HL-60 (cell line): ENCODE data around the gene RBFOX1.

Source experiments
- DNase-seq, 2 experiments: peaks; one replicate each; pipeline ENCODE4 v3.0.0-alpha.2; 2010 to 2020; ENCODE audit warnings: low read depth in 1 of 2, low spot score in 1 of 2
- H3K27ac ChIP-seq: fragments of 250-450 bp; sonication (Bioruptor Pico); replicated peaks from 2 replicates; pipeline ENCODE4 v1.5.1; 2020; ENCODE audit warnings: mild to moderate bottlenecking, moderate library complexity
- H3K27me3 ChIP-seq: fragments of 250-450 bp; sonication (Bioruptor Pico); 2 replicates; pipeline ENCODE4 v1.5.1; 2021; ENCODE audit warnings: mild to moderate bottlenecking, moderate library complexity; ENCODE audit not compliant: insufficient read depth, poor library complexity, severe bottlenecking
- H3K4me3 ChIP-seq: replicated peaks from 2 replicates; pipeline ENCODE4 v1.5.1; 2011; ENCODE audit warnings: mild to moderate bottlenecking, control low read depth, low read length; ENCODE audit not compliant: insufficient read depth
- CTCF ChIP-seq: IDR thresholded peaks from one replicate; pipeline ENCODE4 v1.5.1; 2011; ENCODE audit warnings: low read length, control low read depth, inconsistent platforms; ENCODE audit not compliant: insufficient read depth
- GABPA ChIP-seq: IDR thresholded peaks from 2 replicates; pipeline ENCODE4 v1.6.1; 2012; ENCODE audit warnings: low read depth
- POLR2AphosphoS5 ChIP-seq: IDR thresholded peaks from 2 replicates; pipeline ENCODE4 v1.6.1; 2012; ENCODE audit warnings: low read depth
- SPI1 ChIP-seq: IDR thresholded peaks from 2 replicates; pipeline ENCODE4 v1.6.1; 2012; ENCODE audit warnings: low read depth, mild to moderate bottlenecking, borderline replicate concordance
- TF ChIP-seq, protein P1 (sequence below): IDR thresholded peaks from 2 replicates; pipeline ENCODE4 v1.6.1; 2012; ENCODE audit warnings: low read depth; ENCODE audit not compliant: insufficient replicate concordance

The RBFOX1 gene

DNA sequence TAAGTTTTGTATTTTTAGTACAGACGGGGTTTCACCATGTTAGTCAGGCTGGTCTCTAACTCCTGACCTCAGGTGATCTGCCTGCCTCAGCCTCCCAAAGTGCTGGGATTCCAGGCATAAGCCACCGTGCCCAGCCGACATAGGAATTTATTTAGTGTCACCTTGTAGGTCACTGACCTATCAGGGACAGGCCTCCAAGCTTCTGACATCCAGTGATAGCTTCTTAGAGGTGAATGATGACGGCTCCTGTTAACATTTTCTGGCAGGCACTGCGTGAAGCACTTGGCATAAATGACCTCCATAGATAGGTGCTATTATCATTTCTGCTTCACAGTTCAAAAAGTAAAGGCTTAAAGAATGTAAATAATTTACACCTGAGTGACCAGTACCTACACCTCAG lies 71.6 kb downstream of the RBFOX1 start:
- TF ChIP-seq POLR2AphosphoS5 (no peak), GABPA (no peak), CTCF (no peak), SPI1 (no peak)
- TF ChIP-seq, protein P1, sequence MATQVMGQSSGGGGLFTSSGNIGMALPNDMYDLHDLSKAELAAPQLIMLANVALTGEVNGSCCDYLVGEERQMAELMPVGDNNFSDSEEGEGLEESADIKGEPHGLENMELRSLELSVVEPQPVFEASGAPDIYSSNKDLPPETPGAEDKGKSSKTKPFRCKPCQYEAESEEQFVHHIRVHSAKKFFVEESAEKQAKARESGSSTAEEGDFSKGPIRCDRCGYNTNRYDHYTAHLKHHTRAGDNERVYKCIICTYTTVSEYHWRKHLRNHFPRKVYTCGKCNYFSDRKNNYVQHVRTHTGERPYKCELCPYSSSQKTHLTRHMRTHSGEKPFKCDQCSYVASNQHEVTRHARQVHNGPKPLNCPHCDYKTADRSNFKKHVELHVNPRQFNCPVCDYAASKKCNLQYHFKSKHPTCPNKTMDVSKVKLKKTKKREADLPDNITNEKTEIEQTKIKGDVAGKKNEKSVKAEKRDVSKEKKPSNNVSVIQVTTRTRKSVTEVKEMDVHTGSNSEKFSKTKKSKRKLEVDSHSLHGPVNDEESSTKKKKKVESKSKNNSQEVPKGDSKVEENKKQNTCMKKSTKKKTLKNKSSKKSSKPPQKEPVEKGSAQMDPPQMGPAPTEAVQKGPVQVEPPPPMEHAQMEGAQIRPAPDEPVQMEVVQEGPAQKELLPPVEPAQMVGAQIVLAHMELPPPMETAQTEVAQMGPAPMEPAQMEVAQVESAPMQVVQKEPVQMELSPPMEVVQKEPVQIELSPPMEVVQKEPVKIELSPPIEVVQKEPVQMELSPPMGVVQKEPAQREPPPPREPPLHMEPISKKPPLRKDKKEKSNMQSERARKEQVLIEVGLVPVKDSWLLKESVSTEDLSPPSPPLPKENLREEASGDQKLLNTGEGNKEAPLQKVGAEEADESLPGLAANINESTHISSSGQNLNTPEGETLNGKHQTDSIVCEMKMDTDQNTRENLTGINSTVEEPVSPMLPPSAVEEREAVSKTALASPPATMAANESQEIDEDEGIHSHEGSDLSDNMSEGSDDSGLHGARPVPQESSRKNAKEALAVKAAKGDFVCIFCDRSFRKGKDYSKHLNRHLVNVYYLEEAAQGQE: no peak
- Histone ChIP-seq H3K4me3 (no peak overlapping the region), H3K27ac (no peak overlapping the region), H3K27me3 (no peaks in the 10 kb centered on the region)
- no peak for DNase-seq

DNA sequence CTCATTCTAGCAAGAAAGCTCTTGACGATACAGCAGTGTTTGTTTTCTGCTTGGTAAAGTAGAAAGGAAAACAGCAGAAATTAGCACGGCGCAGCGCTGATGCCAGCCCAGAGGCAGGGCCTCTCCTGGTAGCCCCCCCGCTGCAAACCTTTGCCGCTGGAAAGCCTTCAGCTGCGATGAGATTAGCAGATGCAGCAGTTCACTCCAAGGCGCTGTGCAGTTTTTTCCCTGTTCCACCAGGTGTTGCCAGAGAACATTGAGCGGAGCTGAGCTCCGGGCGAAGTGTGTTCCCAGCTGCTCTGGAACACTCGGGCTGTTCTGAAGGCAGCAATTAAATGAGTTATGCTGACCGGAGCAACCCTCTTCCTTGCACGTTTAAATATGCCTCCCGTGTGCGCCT lies 72.5 kb downstream of the RBFOX1 start:
- TF ChIP-seq POLR2AphosphoS5: no peak
- TF ChIP-seq, protein P1: no peak
- no peak for TF ChIP-seq CTCF
- no peak for TF ChIP-seq GABPA
- TF ChIP-seq SPI1: no peak
- Histone ChIP-seq H3K4me3 (no peak overlapping the region), H3K27me3 (no peaks in the 10 kb centered on the region), H3K27ac (no peak overlapping the region)
- no peak for DNase-seq

DNA sequence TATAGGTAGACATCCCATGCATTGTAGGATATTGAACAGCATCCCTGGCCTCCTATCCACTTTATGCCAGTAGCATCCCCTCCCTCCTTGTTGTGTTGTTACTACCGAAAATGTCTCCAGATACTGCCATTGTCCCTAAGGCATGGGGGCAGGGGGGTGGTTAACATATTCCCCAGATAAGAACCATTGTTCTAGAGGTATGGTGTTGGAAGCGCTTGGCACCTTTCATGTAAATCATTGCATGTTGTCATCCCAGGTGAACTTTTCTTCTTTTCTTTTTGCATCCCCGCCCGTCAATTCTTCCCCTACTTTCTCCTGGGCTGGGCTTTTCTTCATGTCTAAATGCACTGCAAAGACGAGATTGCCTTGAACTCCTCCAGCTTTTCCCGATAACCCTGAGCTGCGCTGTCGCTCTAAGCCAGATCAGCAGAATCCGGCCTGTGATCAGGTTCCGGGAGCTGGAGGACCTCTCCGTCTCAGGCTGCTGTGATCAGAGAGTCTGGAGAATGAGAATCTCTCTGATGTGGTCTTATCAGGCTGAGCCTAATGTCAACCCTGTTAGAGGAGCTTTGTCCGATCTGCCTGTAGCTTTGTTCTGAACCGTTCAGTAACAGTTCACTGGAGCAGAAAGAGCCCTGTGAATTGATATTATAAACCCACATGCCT lies 76.2 kb downstream of the RBFOX1 start:
- DNase-seq: no peak

More for the DNA sequence above, 76.2 kb downstream of the RBFOX1 start:
- H3K27me3 ChIP-seq: no peaks in the 10 kb centered on the region
- TF ChIP-seq CTCF (no peak), POLR2AphosphoS5 (no peak), SPI1 (no peak), GABPA (no peak)
- TF ChIP-seq, protein P1: no peak
- H3K4me3 ChIP-seq: no peak overlapping the region
- H3K27ac ChIP-seq: no peak overlapping the region
